GM12873 (cell line): Measurements from ENCODE around the gene BTBD16.

ENCODE experiments used
- CTCF ChIP-seq: IDR thresholded peaks from 2 replicates; pipeline ENCODE4 v1.5.1; 2012; ENCODE audit warnings: low read depth, mild to moderate bottlenecking, moderate library complexity, low read length, control low read depth; ENCODE audit not compliant: insufficient read depth; ENCODE audit errors: missing control alignments

The BTBD16 gene

GRCh38 chr10:122373108-122373507 lies 102.0 kb downstream of the BTBD16 start:
- no peak for TF ChIP-seq CTCF

GRCh38 chr10:122373721-122374120 lies 102.6 kb downstream of the BTBD16 start:
- TF ChIP-seq CTCF: no peak

- no peak for TF ChIP-seq CTCF
Measured at GRCh38 chr10:122374237-122374858, 103.3 kb downstream of the BTBD16 start, which contains the start of gene PLEKHA1. Gene PLEKHA1 (plus strand): TSS chr10:122374708. CDS start chr10:122393201, 18,493 bp downstream.

- no peak for TF ChIP-seq CTCF
Measured at GRCh38 chr10:122374859-122375678, 104.0 kb downstream of the BTBD16 start.

- TF ChIP-seq CTCF: no peak
Measured at GRCh38 chr10:122375679-122376160, 104.6 kb downstream of the BTBD16 start.

GRCh38 chr10:122376364-122376961 lies 105.4 kb downstream of the BTBD16 start:
- TF ChIP-seq CTCF: no peak

- no peak for TF ChIP-seq CTCF
Measured at GRCh38 chr10:122379041-122379440, 107.9 kb downstream of the BTBD16 start.
